Fibroblast of villous mesenchyme (primary cell): ENCODE measurements around the gene RAD51B. TPM values are rescaled to one million over a fixed set of nuclear protein-coding genes. Genes with fewer than 3 reads are reported as not detected.

Source experiments
- DNase-seq: peaks from one replicate; pipeline ENCODE4 v3.0.0-alpha.2; 2010; ENCODE audit warnings: low read depth
- H3K4me3 ChIP-seq: 2 replicates; pipeline ENCODE4 v1.5.1; 2011; ENCODE audit warnings: low read depth, mild to moderate bottlenecking, low read length
- total RNA-seq: library from RNA; depleted of rRNA; stranded (reverse); fragments of >200 nt; gene quantifications from 2 replicates; pipeline ENCODE4 v1.2.3, GENCODE V29; 2012
- TF ChIP-seq, protein P1 (sequence below): IDR thresholded peaks from 2 replicates; pipeline ENCODE4 v1.5.1; 2012; ENCODE audit warnings: low read depth, mild to moderate bottlenecking, low read length; ENCODE audit not compliant: insufficient read depth

The RAD51B gene
- total RNA-seq, 1 donor, result 22.0 TPM

DNA sequence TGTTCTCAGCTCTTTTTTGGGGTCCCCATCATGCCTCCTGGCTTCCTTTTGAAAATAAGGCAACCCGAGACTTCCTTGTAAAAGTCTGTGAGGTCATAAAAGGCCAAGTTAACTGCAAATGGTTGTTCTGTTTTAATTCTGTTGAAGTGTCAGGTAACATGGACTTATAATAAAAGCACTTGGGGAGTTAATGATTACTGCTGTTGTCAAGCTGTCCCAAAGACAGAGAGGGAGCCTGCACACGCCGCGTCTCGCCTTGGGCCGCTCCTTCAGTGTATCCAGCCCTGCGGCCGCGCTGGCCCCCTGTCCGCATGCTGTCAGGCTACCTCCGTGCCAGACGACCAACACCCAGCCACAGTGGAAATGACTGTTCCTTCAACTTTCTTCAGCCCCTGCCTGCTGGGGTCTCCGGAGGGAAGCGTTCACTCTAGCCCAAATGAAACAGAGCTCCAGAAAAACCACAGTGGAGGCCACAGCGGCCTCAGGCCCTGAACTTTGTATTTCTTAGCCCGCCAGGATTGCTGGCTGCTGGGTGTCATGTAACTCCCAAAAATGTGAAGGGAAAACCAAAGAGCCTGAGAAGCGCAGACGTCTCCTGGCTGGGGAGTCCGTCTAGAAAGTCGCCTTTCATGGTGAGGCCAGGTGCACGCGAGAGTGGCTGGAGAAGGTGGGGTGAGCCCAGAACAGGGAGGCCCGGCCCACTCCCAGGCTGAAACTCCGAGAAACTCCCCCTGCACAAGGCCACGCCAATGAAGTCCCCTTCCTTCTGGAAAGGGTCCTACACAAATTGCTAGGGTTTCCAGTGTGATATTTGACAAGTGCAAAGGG is 784.2 kb downstream of the RAD51B start:
- TF ChIP-seq, protein P1, sequence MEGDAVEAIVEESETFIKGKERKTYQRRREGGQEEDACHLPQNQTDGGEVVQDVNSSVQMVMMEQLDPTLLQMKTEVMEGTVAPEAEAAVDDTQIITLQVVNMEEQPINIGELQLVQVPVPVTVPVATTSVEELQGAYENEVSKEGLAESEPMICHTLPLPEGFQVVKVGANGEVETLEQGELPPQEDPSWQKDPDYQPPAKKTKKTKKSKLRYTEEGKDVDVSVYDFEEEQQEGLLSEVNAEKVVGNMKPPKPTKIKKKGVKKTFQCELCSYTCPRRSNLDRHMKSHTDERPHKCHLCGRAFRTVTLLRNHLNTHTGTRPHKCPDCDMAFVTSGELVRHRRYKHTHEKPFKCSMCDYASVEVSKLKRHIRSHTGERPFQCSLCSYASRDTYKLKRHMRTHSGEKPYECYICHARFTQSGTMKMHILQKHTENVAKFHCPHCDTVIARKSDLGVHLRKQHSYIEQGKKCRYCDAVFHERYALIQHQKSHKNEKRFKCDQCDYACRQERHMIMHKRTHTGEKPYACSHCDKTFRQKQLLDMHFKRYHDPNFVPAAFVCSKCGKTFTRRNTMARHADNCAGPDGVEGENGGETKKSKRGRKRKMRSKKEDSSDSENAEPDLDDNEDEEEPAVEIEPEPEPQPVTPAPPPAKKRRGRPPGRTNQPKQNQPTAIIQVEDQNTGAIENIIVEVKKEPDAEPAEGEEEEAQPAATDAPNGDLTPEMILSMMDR, result no peak
- H3K4me3 ChIP-seq, result no peak overlapping the region
- DNase-seq, result no peak

DNA sequence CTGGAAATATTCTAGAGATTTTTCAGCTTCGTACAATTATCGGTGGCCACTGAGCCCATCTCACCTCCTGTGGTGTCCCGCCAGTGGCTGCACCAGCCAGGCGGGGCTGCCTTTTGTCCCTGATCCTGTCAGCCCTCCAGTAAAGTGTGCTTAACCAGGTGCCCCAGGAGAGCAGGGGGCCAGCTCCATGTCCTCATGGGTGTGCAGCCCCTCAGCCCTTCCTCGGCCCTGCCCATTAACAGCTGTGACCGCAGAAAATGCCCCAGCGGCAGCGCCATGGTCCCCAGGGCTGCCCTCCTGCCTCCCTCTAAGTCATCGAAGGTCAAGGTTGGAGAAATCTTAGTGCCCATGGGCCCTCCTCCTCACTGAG is 784.8 kb downstream of the RAD51B start:
- TF ChIP-seq, protein P1, result no peak
- H3K4me3 ChIP-seq, result no peak overlapping the region
- DNase-seq, result no peak

- TF ChIP-seq, protein P1, result no peak
- DNase-seq, result no peak
- no peak overlapping the region for H3K4me3 ChIP-seq
These were observed 785.2 kb downstream of the RAD51B start for GRCh38 chr14:68604822-68605221.

- TF ChIP-seq, protein P1, result no peak
- no peak for DNase-seq
- no peak overlapping the region for H3K4me3 ChIP-seq
These were observed 786.6 kb downstream of the RAD51B start for GRCh38 chr14:68606176-68606575.

DNA sequence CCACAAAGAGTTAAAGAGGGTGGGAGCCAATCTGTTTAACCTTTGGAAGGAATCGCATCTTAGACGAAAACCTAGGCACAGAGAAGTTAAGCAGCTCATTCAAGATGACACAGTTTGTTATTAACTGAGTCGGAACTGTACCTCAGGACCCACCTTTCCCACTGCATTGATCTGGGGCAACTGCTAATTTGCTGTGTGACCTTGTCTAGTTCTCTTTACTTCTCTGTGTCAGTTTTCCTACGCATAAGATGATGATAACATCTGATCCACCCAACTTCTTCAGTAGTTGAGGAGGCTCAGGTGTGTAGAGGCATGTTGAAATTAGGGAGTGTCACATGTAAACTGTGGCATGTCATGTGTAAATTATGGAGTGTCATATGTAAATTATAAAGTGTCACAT is 787.1 kb downstream of the RAD51B start:
- H3K4me3 ChIP-seq, result no peak overlapping the region
- TF ChIP-seq, protein P1, result no peak
- no peak for DNase-seq

GRCh38 chr14:68607081-68607866 is 787.7 kb downstream of the RAD51B start:
- peak; percentile 90 for DNase-seq
- no peak overlapping the region for H3K4me3 ChIP-seq
- TF ChIP-seq, protein P1, result no peak
